SU-DHL-6 (cell line): ENCODE data around the gene EPAS1.

ENCODE experiments used
- H2AFZ ChIP-seq: fragments of 200-600 bp; sonication (generic); 2 replicates; pipeline ENCODE4 v1.6.1; 2014; ENCODE audit warnings: low read depth, mild to moderate bottlenecking, moderate library complexity, mixed read lengths, antibody characterized with exemption, low read length; ENCODE audit not compliant: severe bottlenecking
- H3F3A ChIP-seq: fragments of 200-600 bp; shearing (Covaris generic); 2 replicates; pipeline ENCODE4 v1.6.0; 2016; ENCODE audit warnings: antibody characterized with exemption, mild to moderate bottlenecking; ENCODE audit not compliant: insufficient read depth
- H3K27ac ChIP-seq: fragments of 200-600 bp; sonication (generic); 2 replicates; pipeline ENCODE4 v1.5.1; 2016; ENCODE audit warnings: low read depth, mild to moderate bottlenecking, low read length, moderate library complexity, mixed read lengths
- H3K27me3 ChIP-seq: fragments of 200-600 bp; sonication (generic), shearing (Covaris generic); 2 replicates; pipeline ENCODE4 v1.6.0; 2014; ENCODE audit warnings: mild to moderate bottlenecking, low read length
- H3K36me3 ChIP-seq: fragments of 200-600 bp; sonication (generic); 2 replicates; pipeline ENCODE4 v1.6.1; 2014; ENCODE audit warnings: mild to moderate bottlenecking, low read length, mixed read lengths
- H3K4me2 ChIP-seq: fragments of 300-600, 200-600 bp; shearing (Covaris generic), sonication (generic); 2 replicates; pipeline ENCODE4 v1.6.0; 2014; ENCODE audit warnings: low read length, low read depth, mild to moderate bottlenecking; ENCODE audit not compliant: poor library complexity, severe bottlenecking
- H3K4me3 ChIP-seq: fragments of 200-600 bp; sonication (generic); 2 replicates; pipeline ENCODE4 v1.5.1; 2014; ENCODE audit warnings: antibody characterized with exemption, low read length, mild to moderate bottlenecking, mixed read lengths; ENCODE audit not compliant: insufficient read depth, poor library complexity, severe bottlenecking
- H3K79me2 ChIP-seq: fragments of 200-600 bp; sonication (generic); 2 replicates; pipeline ENCODE4 v1.6.1; 2014; ENCODE audit warnings: mild to moderate bottlenecking, low read length, moderate library complexity; ENCODE audit not compliant: insufficient read depth
- H3K9ac ChIP-seq: fragments of 200-600 bp; sonication (generic); 2 replicates; pipeline ENCODE4 v1.7.0; 2014; ENCODE audit warnings: mild to moderate bottlenecking, low read length
- H3K9me2 ChIP-seq: fragments of 200-600 bp; sonication (generic); replicated peaks from 2 replicates; pipeline ENCODE4 v1.6.1; 2014; ENCODE audit warnings: low read length; ENCODE audit not compliant: insufficient read depth
- H3K9me3 ChIP-seq: fragments of 200-600 bp; sonication (generic); 2 replicates; pipeline ENCODE4 v1.6.1; 2014; ENCODE audit warnings: low read length, mixed read lengths; ENCODE audit not compliant: insufficient read depth
- H4K20me1 ChIP-seq: fragments of 200-600 bp; sonication (generic); 2 replicates; pipeline ENCODE4 v1.6.1; 2014; ENCODE audit warnings: low read depth, mild to moderate bottlenecking, antibody characterized with exemption, low read length, moderate library complexity, mixed read lengths
- CTCF ChIP-seq: fragments of 200-600 bp; sonication (generic); IDR thresholded peaks from one replicate; pipeline ENCODE4 v1.5.1; 2017; ENCODE audit warnings: antibody characterized with exemption, mild to moderate bottlenecking, low read length, moderate library complexity; ENCODE audit not compliant: insufficient read depth, poor library complexity, severe bottlenecking
- EZH2phosphoT487 ChIP-seq: fragments of 200-600 bp; sonication (generic), shearing (Covaris generic); conservative IDR thresholded peaks from 2 replicates; pipeline ENCODE4 v1.6.1; 2018; ENCODE audit warnings: mild to moderate bottlenecking, antibody characterized with exemption, low read length, moderate library complexity, mixed read lengths

EPAS1 gene

GRCh38 chr2:46333912-46334311 lies 36.7 kb downstream of the EPAS1 start:
- H3K79me2 ChIP-seq = no peaks in the 10 kb centered on the region
- H3F3A ChIP-seq = no peaks in the 10 kb centered on the region
- no peak for TF ChIP-seq CTCF
- no peak for TF ChIP-seq EZH2phosphoT487
- H2AFZ ChIP-seq = no peak overlapping the region
- H3K9ac ChIP-seq = no peak overlapping the region
- no peaks in the 10 kb centered on the region for H3K9me2 ChIP-seq
- H3K36me3 ChIP-seq = no peaks in the 10 kb centered on the region
- no peaks in the 10 kb centered on the region for H3K27me3 ChIP-seq
- no peaks in the 10 kb centered on the region for H3K9me3 ChIP-seq
- no peak overlapping the region for H3K27ac ChIP-seq
- H3K4me3 ChIP-seq = no peak overlapping the region
- no peaks in the 10 kb centered on the region for H4K20me1 ChIP-seq
- no peak overlapping the region for H3K4me2 ChIP-seq

DNA sequence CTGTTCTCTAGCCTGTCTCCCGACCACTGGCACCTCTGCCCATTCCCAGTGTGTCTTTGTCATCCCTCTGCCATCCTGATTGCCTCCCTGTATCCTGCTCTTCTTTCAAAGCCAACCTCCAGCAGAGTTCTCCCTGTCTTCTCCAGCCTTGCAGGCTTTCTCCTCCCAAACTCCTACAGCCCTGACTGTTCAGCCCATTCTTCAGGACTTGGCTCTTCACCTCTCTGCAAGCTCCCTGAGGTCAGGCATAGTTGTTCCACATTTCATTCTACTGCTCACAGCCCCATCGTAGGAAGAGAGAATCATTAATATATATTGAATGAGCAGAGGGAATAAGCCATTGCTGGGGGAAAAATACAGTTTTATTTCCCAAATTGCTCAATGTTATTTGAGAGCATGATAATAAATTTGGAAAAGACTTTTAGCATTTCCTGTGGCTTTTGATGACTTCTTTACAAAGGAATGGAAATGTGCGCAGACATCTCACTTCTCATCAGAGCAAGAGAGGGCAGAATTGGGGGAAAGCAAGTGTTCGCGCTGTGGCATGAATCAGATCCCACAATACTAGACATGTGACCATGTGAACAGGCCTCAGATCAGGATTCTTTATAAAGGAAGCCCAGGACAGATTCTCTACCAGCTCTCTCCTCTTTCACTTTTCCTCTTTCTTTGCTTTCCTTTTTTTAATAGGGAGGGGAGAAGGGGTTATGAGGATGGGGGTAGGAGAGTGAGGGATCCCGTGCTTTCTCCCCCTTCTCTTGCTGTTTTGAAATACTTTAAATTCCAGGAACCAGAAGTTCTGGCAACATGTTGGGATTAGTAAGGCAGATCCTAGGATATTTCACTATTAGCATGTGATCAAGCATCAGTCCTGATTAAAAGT lies 37.4 kb downstream of the EPAS1 start:
- no peaks in the 10 kb centered on the region for H3K9me3 ChIP-seq
- H3F3A ChIP-seq = no peaks in the 10 kb centered on the region
- H3K36me3 ChIP-seq = no peaks in the 10 kb centered on the region
- H3K27me3 ChIP-seq = no peaks in the 10 kb centered on the region
- H3K9me2 ChIP-seq = no peaks in the 10 kb centered on the region
- H3K79me2 ChIP-seq = no peaks in the 10 kb centered on the region
- H3K9ac ChIP-seq = no peak overlapping the region
- no peak overlapping the region for H3K4me2 ChIP-seq
- no peak overlapping the region for H2AFZ ChIP-seq
- no peak for TF ChIP-seq EZH2phosphoT487
- TF ChIP-seq CTCF = no peak
- H3K27ac ChIP-seq = no peak overlapping the region
- no peak overlapping the region for H3K4me3 ChIP-seq
- H4K20me1 ChIP-seq = no peaks in the 10 kb centered on the region

GRCh38 chr2:46335391-46336282 lies 38.4 kb downstream of the EPAS1 start:
- Histone ChIP-seq H3K36me3 (no peaks in the 10 kb centered on the region), H3K4me3 (no peak overlapping the region), H3K27ac (no peak overlapping the region), H3K9me2 (no peaks in the 10 kb centered on the region), H3K79me2 (no peaks in the 10 kb centered on the region), H3K9ac (no peak overlapping the region), H3K9me3 (no peaks in the 10 kb centered on the region), H2AFZ (no peak overlapping the region), H3F3A (no peaks in the 10 kb centered on the region), H3K4me2 (no peak overlapping the region), H4K20me1 (no peaks in the 10 kb centered on the region), H3K27me3 (no peaks in the 10 kb centered on the region)
- TF ChIP-seq EZH2phosphoT487 = no peak
- TF ChIP-seq CTCF = no peak
